Neuronal stem cell (in vitro differentiated cells): ENCODE measurements around the gene ZNF140.

Source experiments
- DNase-seq: peaks from one replicate; pipeline ENCODE4 v3.0.0-alpha.2; 2013; ENCODE audit warnings: low spot score
- H2AFZ ChIP-seq: one replicate; pipeline ENCODE4 v1.6.1; 2013; ENCODE audit warnings: mild to moderate bottlenecking, low read length, inconsistent platforms
- H2AK5ac ChIP-seq: 2 replicates; pipeline ENCODE4 v1.6.1; 2013; ENCODE audit warnings: low read depth, mild to moderate bottlenecking, inconsistent platforms, low read length, moderate library complexity, mixed read lengths
- H2BK120ac ChIP-seq: 2 replicates; pipeline ENCODE4 v1.6.1; 2013; ENCODE audit warnings: low read depth, mild to moderate bottlenecking, inconsistent platforms, low read length, moderate library complexity, mixed read lengths
- H2BK12ac ChIP-seq: one replicate; pipeline ENCODE4 v1.6.1; 2013; ENCODE audit warnings: low read length, inconsistent platforms
- H2BK15ac ChIP-seq: 2 replicates; pipeline ENCODE4 v1.6.1; 2013; ENCODE audit warnings: mild to moderate bottlenecking, low read length, inconsistent platforms, mixed read lengths
- H2BK5ac ChIP-seq: one replicate; pipeline ENCODE4 v1.6.1; 2013; ENCODE audit warnings: inconsistent platforms, mild to moderate bottlenecking, low read length, moderate library complexity
- H3K14ac ChIP-seq: one replicate; pipeline ENCODE4 v1.6.1; 2013; ENCODE audit warnings: low read length, inconsistent platforms
- H3K18ac ChIP-seq: 2 replicates; pipeline ENCODE4 v1.6.1; 2013; ENCODE audit warnings: low read length, inconsistent platforms
- H3K23ac ChIP-seq: 2 replicates; pipeline ENCODE4 v1.6.1; 2013; ENCODE audit warnings: low read depth, mild to moderate bottlenecking, mixed read lengths, low read length, inconsistent platforms; ENCODE audit not compliant: poor library complexity
- H3K27ac ChIP-seq: replicated peaks from 3 replicates; pipeline ENCODE4 v1.5.1; 2013; ENCODE audit warnings: low read length, inconsistent platforms
- H3K27me3 ChIP-seq, 3 experiments: 2 replicates each; pipeline ENCODE4 v1.6.1; 2013; ENCODE audit warnings: low read length in 3 of 3, mild to moderate bottlenecking in 2 of 3, inconsistent platforms in 1 of 3, low read depth in 1 of 3, mixed read lengths in 1 of 3, moderate library complexity in 1 of 3; ENCODE audit not compliant: control insufficient read depth in 3 of 3, insufficient read depth in 3 of 3
- H3K36me3 ChIP-seq, 2 donors: replicated peaks in 1 of 2; 2 replicates each; pipeline ENCODE4 v1.6.1; 2013; ENCODE audit warnings: low read length in 2 of 2; ENCODE audit not compliant: control insufficient read depth in 2 of 2, insufficient read depth in 2 of 2
- H3K4ac ChIP-seq: 2 replicates; pipeline ENCODE4 v1.6.1; 2013; ENCODE audit warnings: inconsistent platforms, mild to moderate bottlenecking, low read length, moderate library complexity
- H3K4me1 ChIP-seq, 2 donors: 1 replicate in 1 of 2; 2 replicates in 1 of 2; pipeline ENCODE4 v1.6.1; 2013; ENCODE audit warnings: low read length in 2 of 2, low read depth in 1 of 2; ENCODE audit not compliant: control insufficient read depth in 2 of 2, insufficient read depth in 1 of 2
- H3K4me2 ChIP-seq: one replicate; pipeline ENCODE4 v1.6.1; 2013; ENCODE audit warnings: mild to moderate bottlenecking, low read length, inconsistent platforms; ENCODE audit not compliant: insufficient read depth, poor library complexity, severe bottlenecking
- H3K4me3 ChIP-seq, 2 donors: 2 replicates each; pipeline ENCODE4 v1.5.1; 2013; ENCODE audit warnings: low read length in 2 of 2, mild to moderate bottlenecking in 2 of 2, inconsistent platforms in 1 of 2, moderate library complexity in 1 of 2
- H3K79me1 ChIP-seq: one replicate; pipeline ENCODE4 v1.6.1; 2013; ENCODE audit warnings: low read depth, mild to moderate bottlenecking, inconsistent platforms, low read length, moderate library complexity
- H3K9ac ChIP-seq: one replicate; pipeline ENCODE4 v1.6.1; 2013; ENCODE audit warnings: mild to moderate bottlenecking, low read depth, low read length, inconsistent platforms; ENCODE audit not compliant: poor library complexity
- H3K9me3 ChIP-seq, 2 donors: replicated peaks in 1 of 2; 2 replicates each; pipeline versions ENCODE3 to v1.6.1; 2013; ENCODE audit warnings: low read length in 2 of 2, mild to moderate bottlenecking in 2 of 2, inconsistent platforms in 1 of 2, low read depth in 1 of 2, mixed read lengths in 1 of 2, moderate library complexity in 1 of 2; ENCODE audit not compliant: control insufficient read depth in 2 of 2, insufficient read depth in 1 of 2
- H4K8ac ChIP-seq: one replicate; pipeline ENCODE4 v1.6.1; 2013; ENCODE audit warnings: low read depth, mild to moderate bottlenecking, inconsistent platforms, low read length, moderate library complexity
- H4K91ac ChIP-seq: one replicate; pipeline ENCODE4 v1.6.1; 2013; ENCODE audit warnings: low read length, low read depth, mild to moderate bottlenecking, inconsistent platforms; ENCODE audit not compliant: poor library complexity
- WGBS, 2 donors: extraction: QIAGEN DNeasy Blood & Tissue Kit; methylation state at CpG; one replicate each; pipeline ENCODE4 v1.1.7; 2013; ENCODE audit warnings: missing lambda C conversion rate in 2 of 2, mixed read lengths in 1 of 2; ENCODE audit not compliant: insufficient read length in 2 of 2, insufficient replicate concordance in 1 of 2; ENCODE audit errors: extremely low coverage in 2 of 2; 5-methylcytosine and 5-hydroxymethylcytosine counted together

Gene ZNF140

DNA sequence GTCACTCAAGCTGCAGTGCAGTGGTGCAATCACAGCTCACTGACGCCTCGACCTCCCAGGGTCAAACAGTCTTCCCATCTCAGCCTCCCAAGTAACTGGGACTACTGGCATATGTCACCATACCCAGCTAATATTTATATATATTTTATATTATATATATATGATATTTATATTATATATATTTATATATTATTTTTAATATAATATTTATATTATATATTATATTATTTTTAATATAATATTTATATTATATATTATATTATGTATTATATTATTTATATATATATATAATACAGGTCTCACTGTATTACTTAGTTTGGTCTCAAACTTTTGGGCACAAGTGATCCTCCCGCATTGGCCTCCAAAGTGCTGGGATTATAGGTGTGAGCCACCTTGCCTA, 34.0 kb upstream of the ZNF140 start:
- no peak overlapping the region for H3K14ac ChIP-seq
- H3K27me3 ChIP-seq = no peaks in the 10 kb centered on the region
- WGBS, 2 donors = no CpG with 5 or more reads among the region's 3 CpGs

DNA sequence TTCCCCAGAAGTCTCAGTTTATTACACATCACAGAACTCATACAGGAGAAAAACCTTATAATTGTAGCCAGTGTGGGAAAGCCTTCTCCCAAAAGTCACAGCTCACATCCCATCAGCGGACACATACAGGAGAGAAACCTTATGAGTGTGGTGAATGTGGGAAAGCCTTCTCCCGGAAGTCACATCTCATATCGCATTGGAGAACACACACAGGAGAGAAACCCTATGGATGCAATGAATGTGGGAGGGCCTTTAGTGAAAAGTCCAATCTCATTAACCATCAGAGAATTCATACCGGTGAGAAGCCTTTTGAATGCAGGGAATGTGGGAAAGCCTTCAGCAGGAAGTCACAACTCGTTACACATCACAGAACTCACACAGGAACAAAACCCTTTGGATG, 23.3 kb upstream of the ZNF140 start:
- no peak overlapping the region for H2BK5ac ChIP-seq
- no peak overlapping the region for H2AFZ ChIP-seq
- H2BK12ac ChIP-seq = no peak overlapping the region
- H3K4me2 ChIP-seq = no peak overlapping the region
- no peak overlapping the region for H3K9ac ChIP-seq
- H2AK5ac ChIP-seq = no peak overlapping the region
- H4K8ac ChIP-seq = no peak overlapping the region
- H3K4ac ChIP-seq = no peak overlapping the region
- no peak overlapping the region for H3K23ac ChIP-seq
- H3K14ac ChIP-seq = no peak overlapping the region
- no peak overlapping the region for H2BK120ac ChIP-seq
- no peak for DNase-seq
- H2BK15ac ChIP-seq = no peak overlapping the region
- H3K18ac ChIP-seq = no peak overlapping the region
- H3K4me3 ChIP-seq = no peak overlapping the region
- H3K27me3 ChIP-seq = no peaks in the 10 kb centered on the region
- WGBS, 2 donors = no CpG with 5 or more reads among the region's 5 CpGs
- H3K9me3 ChIP-seq = peaks cover 49 to 99% of the 10 kb centered on the region in 2 donors
- peaks cover 30 to 99% of the 10 kb centered on the region in 2 donors for H3K36me3 ChIP-seq
- no peaks in the 10 kb centered on the region for H3K79me1 ChIP-seq
- H4K91ac ChIP-seq = no peak overlapping the region
- H3K4me1 ChIP-seq = no peaks in the 10 kb centered on the region
- H3K27ac ChIP-seq = no peak overlapping the region

More for the DNA sequence above, 34.0 kb upstream of the ZNF140 start:
- Histone ChIP-seq H2BK15ac (no peak overlapping the region), H2BK5ac (no peak overlapping the region), H4K91ac (no peak overlapping the region), H3K79me1 (peaks cover 3% of the 10 kb centered on the region), H2BK12ac (no peak overlapping the region), H4K8ac (no peak overlapping the region), H3K9me3 (peaks cover 68 to 99% of the 10 kb centered on the region in 2 donors), H3K27ac (no peak overlapping the region), H2AK5ac (no peak overlapping the region), H2BK120ac (no peak overlapping the region), H3K9ac (no peak overlapping the region), H3K36me3 (peaks cover 55 to 98% of the 10 kb centered on the region in 2 donors), H3K4ac (no peak overlapping the region), H3K4me1 (no peaks in the 10 kb centered on the region), H3K4me3 (no peak overlapping the region), H3K4me2 (no peak overlapping the region), H2AFZ (no peak overlapping the region), H3K23ac (no peak overlapping the region), H3K18ac (no peak overlapping the region)
- no peak for DNase-seq

DNA sequence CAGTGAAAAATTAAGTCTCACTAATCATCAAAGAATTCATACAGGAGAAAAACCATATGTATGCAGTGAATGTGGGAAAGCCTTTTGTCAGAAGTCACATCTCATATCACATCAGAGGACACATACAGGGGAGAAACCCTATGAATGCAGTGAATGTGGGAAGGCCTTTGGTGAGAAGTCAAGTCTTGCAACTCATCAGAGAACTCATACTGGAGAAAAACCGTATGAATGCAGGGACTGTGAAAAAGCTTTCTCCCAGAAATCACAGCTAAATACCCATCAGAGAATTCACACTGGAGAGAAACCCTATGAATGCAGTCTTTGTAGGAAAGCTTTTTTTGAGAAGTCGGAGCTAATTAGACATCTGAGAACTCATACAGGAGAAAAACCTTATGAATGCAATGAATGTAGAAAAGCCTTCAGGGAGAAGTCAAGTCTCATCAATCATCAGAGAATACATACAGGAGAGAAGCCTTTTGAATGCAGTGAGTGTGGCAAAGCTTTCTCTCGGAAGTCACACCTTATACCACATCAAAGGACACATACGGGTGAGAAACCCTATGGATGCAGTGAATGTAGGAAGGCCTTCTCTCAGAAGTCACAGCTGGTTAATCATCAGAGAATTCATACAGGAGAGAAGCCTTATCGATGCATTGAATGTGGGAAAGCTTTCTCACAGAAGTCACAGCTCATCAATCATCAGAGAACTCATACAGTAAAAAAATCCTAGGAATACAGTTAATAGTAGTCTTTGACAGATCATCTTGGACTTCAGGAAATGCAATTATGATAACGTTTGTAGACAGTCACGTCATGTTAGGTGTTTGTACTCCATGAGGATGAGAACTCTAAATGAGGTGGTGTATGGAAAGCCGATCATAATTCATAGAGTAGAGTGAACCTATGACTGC, 22.3 kb upstream of the ZNF140 start:
- Histone ChIP-seq H3K18ac (no peak overlapping the region), H3K9ac (no peak overlapping the region), H2AFZ (no peak overlapping the region), H3K14ac (no peak overlapping the region), H2AK5ac (no peak overlapping the region), H3K4me1 (no peaks in the 10 kb centered on the region), H2BK5ac (no peak overlapping the region), H3K9me3 (peaks cover 51 to 99% of the 10 kb centered on the region in 2 donors), H3K27ac (no peak overlapping the region), H3K27me3 (no peaks in the 10 kb centered on the region), H3K4me3 (no peak overlapping the region), H2BK15ac (no peak overlapping the region), H4K8ac (no peak overlapping the region), H3K23ac (no peak overlapping the region), H3K4me2 (no peak overlapping the region), H3K36me3 (peaks cover 29 to 99% of the 10 kb centered on the region in 2 donors), H2BK12ac (no peak overlapping the region), H3K4ac (no peak overlapping the region), H3K79me1 (no peaks in the 10 kb centered on the region), H4K91ac (no peak overlapping the region), H2BK120ac (no peak overlapping the region)
- DNase-seq = no peak
- no CpG with 5 or more reads among the region's 8 CpGs for WGBS, 2 donors

DNA sequence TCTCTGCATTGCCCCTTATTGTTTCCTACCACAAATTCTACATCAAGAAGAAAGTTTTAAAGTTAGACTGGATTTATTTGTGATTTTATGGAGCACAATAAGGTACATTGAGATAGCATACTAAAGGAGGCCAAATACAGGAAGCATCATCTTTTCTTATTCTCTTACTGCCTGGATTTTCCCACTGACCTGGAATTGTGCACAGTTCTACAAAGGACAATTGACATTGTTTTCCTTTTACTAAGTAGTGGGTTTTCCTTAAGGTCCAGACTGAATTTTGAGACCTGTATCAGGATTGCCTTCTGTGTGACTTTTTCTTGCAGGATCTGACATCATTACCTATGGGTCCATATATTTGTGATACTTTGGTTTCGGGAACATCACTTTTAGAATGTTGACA, 18.8 kb upstream of the ZNF140 start:
- Histone ChIP-seq H3K23ac (no peak overlapping the region), H3K79me1 (no peaks in the 10 kb centered on the region), H2AFZ (no peak overlapping the region), H4K8ac (no peak overlapping the region), H3K4ac (no peak overlapping the region), H3K4me2 (no peak overlapping the region), H3K36me3 (peaks cover 27 to 71% of the 10 kb centered on the region in 2 donors), H3K4me3 (no peak overlapping the region), H3K27me3 (no peaks in the 10 kb centered on the region), H2BK120ac (no peak overlapping the region), H3K18ac (no peak overlapping the region), H2BK15ac (no peak overlapping the region), H2AK5ac (no peak overlapping the region), H3K4me1 (no peaks in the 10 kb centered on the region), H2BK5ac (no peak overlapping the region), H2BK12ac (no peak overlapping the region), H3K27ac (no peak overlapping the region), H3K9ac (no peak overlapping the region), H4K91ac (no peak overlapping the region), H3K9me3 (peaks cover 68 to 98% of the 10 kb centered on the region in 2 donors), H3K14ac (no peak overlapping the region)
- no peak for DNase-seq
- WGBS, 2 donors = no CpG with 5 or more reads among the region's 1 CpG
